ENCODE data around the gene SCAF4. TPM values are rescaled to one million over a fixed set of nuclear protein-coding genes. Genes with fewer than 3 reads are reported as not detected.
A peak's percentile ranks its signal among the peaks of the same experiment; 100 is the strongest.

The SCAF4 gene
- total and polyA plus RNA-seq, 2 donors (not counting 1 experiment from before 2014, with no cell fraction given): 42.3 to 110 TPM

GRCh38 chr21:31780944-31781343 lies 49.0 kb upstream of the SCAF4 start:
- Histone ChIP-seq H3K27me3 (replicated peaks in 1 of 4; ENCODE audit: control extremely low read depth in 1 of 4, control insufficient read depth in 3 of 4, insufficient read depth in 4 of 4, low read length in 3 of 4) (no peaks in the 10 kb centered on the region), H2AFZ (ENCODE audit: insufficient read depth, low read depth, low read length, poor library complexity, severe bottlenecking) (no peak overlapping the region), H3K27ac (ENCODE audit: low read length in 2 of 2) (no peak overlapping the region), H3K4me1 (ENCODE audit: control insufficient read depth in 2 of 2, insufficient read depth in 2 of 2, low read length in 2 of 2) (peaks cover 0 to 4% of the 10 kb centered on the region in 2 donors), H3K79me2 (ENCODE audit: control insufficient read depth, insufficient read depth, low read length) (no peaks in the 10 kb centered on the region), H3K36me3 (replicated peaks in 1 of 2; ENCODE audit: control extremely low read depth in 1 of 2, control insufficient read depth in 1 of 2, extremely low read depth in 1 of 2, insufficient read depth in 2 of 2, low read length in 1 of 2) (no peaks in the 10 kb centered on the region), H3K4me3 (ENCODE audit: control extremely low read depth in 1 of 5, extremely low read depth in 1 of 5, insufficient read depth in 1 of 5, low read depth in 2 of 5, low read length in 4 of 5) (no peak overlapping the region), H3K9me3 (ENCODE audit: control extremely low read depth in 1 of 3, control insufficient read depth in 2 of 3, insufficient read depth in 1 of 3, low read length in 2 of 3) (no peaks in the 10 kb centered on the region), H3K4me2 (replicated peaks; ENCODE audit: low read depth, low read length, poor library complexity, severe bottlenecking) (no peak overlapping the region), H4K20me1 (ENCODE audit: control insufficient read depth, insufficient read depth, low read length, poor library complexity, severe bottlenecking) (no peaks in the 10 kb centered on the region), H3K9ac (ENCODE audit: low read length) (no peak overlapping the region)
- intact Hi-C loops (cut with micrococcal nuclease): no loop called here
- no peak for TF ChIP-seq CTCF (IDR thresholded peaks at IDR 0.05)
- TF ChIP-seq EZH2 (IDR thresholded peaks at IDR 0.05; ENCODE audit: borderline replicate concordance, insufficient read depth, low read depth, low read length, poor library complexity, severe bottlenecking): no peak
- DNase-seq (peak; percentile 34), ATAC-seq (ENCODE audit: low read depth) (peak; percentile 54)
- WGBS (ENCODE audit: insufficient coverage): no CpG with 5 or more reads among the region's 4 CpGs
- CTCF ChIA-PET: interaction anchor here (0.8 to 2.9 kb wide), 20 partner anchors 9 to 820 kb away, joined by 3 to 19 read pairs (median 4); partner anchors contain the start of genes HUNK and SCAF4
- Mint-ChIP-seq H3K27ac (no peak overlapping the region), H3K27me3 (no peaks in the 10 kb centered on the region), H3K4me3 (no peak overlapping the region), H3K9me3 (ENCODE audit: insufficient read depth) (no peaks in the 10 kb centered on the region), H3K4me1 (peaks cover 11% of the 10 kb centered on the region)
- POLR2A ChIA-PET: no interaction called here

GRCh38 chr21:31778546-31778945 lies 46.6 kb upstream of the SCAF4 start:
- DNase-seq: no peak
- Histone ChIP-seq H3K27ac (ENCODE audit: low read length in 2 of 2) (no peak overlapping the region), H4K20me1 (ENCODE audit: control insufficient read depth, insufficient read depth, low read length, poor library complexity, severe bottlenecking) (no peaks in the 10 kb centered on the region), H3K4me1 (ENCODE audit: control insufficient read depth in 2 of 2, insufficient read depth in 2 of 2, low read length in 2 of 2) (peaks cover 15 to 21% of the 10 kb centered on the region in 2 donors), H3K79me2 (ENCODE audit: control insufficient read depth, insufficient read depth, low read length) (peaks cover 11% of the 10 kb centered on the region), H3K4me3 (ENCODE audit: control extremely low read depth in 1 of 5, extremely low read depth in 1 of 5, insufficient read depth in 1 of 5, low read depth in 2 of 5, low read length in 4 of 5) (no peak overlapping the region), H3K27me3 (replicated peaks in 1 of 4; ENCODE audit: control extremely low read depth in 1 of 4, control insufficient read depth in 3 of 4, insufficient read depth in 4 of 4, low read length in 3 of 4) (no peaks in the 10 kb centered on the region), H3K9me3 (ENCODE audit: control extremely low read depth in 1 of 3, control insufficient read depth in 2 of 3, insufficient read depth in 1 of 3, low read length in 2 of 3) (peaks cover 0 to under 1% (median 0%) of the 10 kb centered on the region in 3 donors), H3K9ac (ENCODE audit: low read length) (no peak overlapping the region), H3K36me3 (replicated peaks in 1 of 2; ENCODE audit: control extremely low read depth in 1 of 2, control insufficient read depth in 1 of 2, extremely low read depth in 1 of 2, insufficient read depth in 2 of 2, low read length in 1 of 2) (no peaks in the 10 kb centered on the region), H3K4me2 (replicated peaks; ENCODE audit: low read depth, low read length, poor library complexity, severe bottlenecking) (no peak overlapping the region), H2AFZ (ENCODE audit: insufficient read depth, low read depth, low read length, poor library complexity, severe bottlenecking) (no peak overlapping the region)
- H3K27ac Mint-ChIP-seq: no peak overlapping the region
- peaks cover 23% of the 10 kb centered on the region for H3K4me1 Mint-ChIP-seq
- H3K9me3 Mint-ChIP-seq (ENCODE audit: insufficient read depth): no peaks in the 10 kb centered on the region
- intact Hi-C loops (cut with micrococcal nuclease): loop anchor here (10.0 kb wide), 1 partner anchor 616 kb away; the partner anchor contains the start of gene URB1
- POLR2A ChIA-PET: no interaction called here
- WGBS (ENCODE audit: insufficient coverage): 99% methylated on average over 5 of the region's 5 CpGs
- H3K4me3 Mint-ChIP-seq: no peak overlapping the region
- TF ChIP-seq EZH2 (IDR thresholded peaks at IDR 0.05; ENCODE audit: borderline replicate concordance, insufficient read depth, low read depth, low read length, poor library complexity, severe bottlenecking) (no peak), CTCF (IDR thresholded peaks at IDR 0.05) (no peak)
- H3K27me3 Mint-ChIP-seq: no peaks in the 10 kb centered on the region
- CTCF ChIA-PET: no interaction called here
- no peak for ATAC-seq (ENCODE audit: low read depth)
